ENCODE data around the gene KRTAP15-1. TPM values are rescaled to one million over a fixed set of nuclear protein-coding genes. Genes with fewer than 3 reads are reported as not detected.
A peak's percentile ranks its signal among the peaks of the same experiment; 100 is the strongest.

The KRTAP15-1 gene
- polyA plus RNA-seq, 3 donors: not detected

- Histone ChIP-seq H3K4me1 (ENCODE audit: control insufficient read depth in 1 of 2, insufficient read depth in 2 of 2, low read length in 2 of 2) (no peaks in the 10 kb centered on the region), H3K4me3 (replicated peaks in 1 of 3; ENCODE audit: low read depth in 2 of 3, low read length in 3 of 3) (no peak overlapping the region), H3K27ac (ENCODE audit: low read depth in 1 of 2, low read length in 2 of 2) (no peak overlapping the region), H2AFZ (ENCODE audit: insufficient read depth, low read depth, low read length, poor library complexity, severe bottlenecking) (no peak overlapping the region), H3K79me2 (ENCODE audit: insufficient read depth, low read length) (no peaks in the 10 kb centered on the region), H3K36me3 (replicated peaks in 1 of 2; ENCODE audit: control insufficient read depth in 1 of 2, insufficient read depth in 2 of 2, low read length in 2 of 2) (no peaks in the 10 kb centered on the region), H3K27me3 (ENCODE audit: control insufficient read depth in 2 of 2, insufficient read depth in 2 of 2, low read length in 2 of 2) (no peaks in the 10 kb centered on the region), H4K20me1 (ENCODE audit: insufficient read depth, low read length) (no peaks in the 10 kb centered on the region), H3K9ac (ENCODE audit: insufficient read depth, low read length, poor library complexity, severe bottlenecking) (no peak overlapping the region), H3K4me2 (replicated peaks; ENCODE audit: extremely low read depth, low read length, poor library complexity, severe bottlenecking) (no peak overlapping the region), H3K9me3 (replicated peaks in 1 of 2; ENCODE audit: control insufficient read depth in 1 of 2, insufficient read depth in 1 of 2, low read length in 2 of 2) (no peaks in the 10 kb centered on the region)
- H3K4me1 Mint-ChIP-seq: no peaks in the 10 kb centered on the region
- TF ChIP-seq CTCF (IDR thresholded peaks at IDR 0.05): no peak
- no peak overlapping the region for H3K4me3 Mint-ChIP-seq
- DNase-seq: no peak
- H3K36me3 Mint-ChIP-seq: no peaks in the 10 kb centered on the region
- H3K27ac Mint-ChIP-seq: no peak overlapping the region
- H3K9me3 Mint-ChIP-seq: peaks cover 0 to 8% (median 1%) of the 10 kb centered on the region in 7 donors
- H3K27me3 Mint-ChIP-seq (ENCODE audit: low read depth in 3 of 3): no peaks in the 10 kb centered on the region
- intact Hi-C loops (cut with micrococcal nuclease): no loop called here
These were observed 3.2 kb downstream of the KRTAP15-1 start for GRCh38 chr21:30443226-30443625.

- Histone ChIP-seq H3K9me3 (replicated peaks in 1 of 2; ENCODE audit: control insufficient read depth in 1 of 2, insufficient read depth in 1 of 2, low read length in 2 of 2) (no peaks in the 10 kb centered on the region), H2AFZ (ENCODE audit: insufficient read depth, low read depth, low read length, poor library complexity, severe bottlenecking) (no peak overlapping the region), H3K27ac (ENCODE audit: low read depth in 1 of 2, low read length in 2 of 2) (no peak overlapping the region), H3K36me3 (replicated peaks in 1 of 2; ENCODE audit: control insufficient read depth in 1 of 2, insufficient read depth in 2 of 2, low read length in 2 of 2) (no peaks in the 10 kb centered on the region), H3K27me3 (ENCODE audit: control insufficient read depth in 2 of 2, insufficient read depth in 2 of 2, low read length in 2 of 2) (no peaks in the 10 kb centered on the region), H3K4me1 (ENCODE audit: control insufficient read depth in 1 of 2, insufficient read depth in 2 of 2, low read length in 2 of 2) (no peaks in the 10 kb centered on the region), H3K4me3 (replicated peaks in 1 of 3; ENCODE audit: low read depth in 2 of 3, low read length in 3 of 3) (no peak overlapping the region), H3K4me2 (replicated peaks; ENCODE audit: extremely low read depth, low read length, poor library complexity, severe bottlenecking) (no peak overlapping the region), H3K79me2 (ENCODE audit: insufficient read depth, low read length) (no peaks in the 10 kb centered on the region), H3K9ac (ENCODE audit: insufficient read depth, low read length, poor library complexity, severe bottlenecking) (no peak overlapping the region), H4K20me1 (ENCODE audit: insufficient read depth, low read length) (no peaks in the 10 kb centered on the region)
- peaks cover 0 to 8% (median 1%) of the 10 kb centered on the region in 7 donors for H3K9me3 Mint-ChIP-seq
- intact Hi-C loops (cut with micrococcal nuclease): no loop called here
- H3K27ac Mint-ChIP-seq: no peak overlapping the region
- no peak for DNase-seq
- 75% methylated on average over 1 of the region's 1 CpG for WGBS (ENCODE audit: insufficient coverage)
- H3K4me1 Mint-ChIP-seq: no peaks in the 10 kb centered on the region
- no peaks in the 10 kb centered on the region for H3K27me3 Mint-ChIP-seq (ENCODE audit: low read depth in 3 of 3)
- peak overlapping the region in 1 of 2 donors; percentile 8 for H3K4me3 Mint-ChIP-seq
- no peak for TF ChIP-seq CTCF (IDR thresholded peaks at IDR 0.05)
- H3K36me3 Mint-ChIP-seq: no peaks in the 10 kb centered on the region
These were observed 4.1 kb downstream of the KRTAP15-1 start for GRCh38 chr21:30444204-30444603.

All from CD14-positive monocyte (primary cell).